ENCODE data around the gene NUDT19. TPM values are rescaled to one million over a fixed set of nuclear protein-coding genes. Genes with fewer than 3 reads are reported as not detected.
"Not testable (repeated sequence)": the region's sequence is repeated elsewhere in the genome, so short reads cannot be mapped to it uniquely, and the experiment has no call there.

Gene NUDT19
- total and polyA plus RNA-seq, 9 of the 15 experiments (the other 6 are each of a cell fraction or from before 2014, with no cell fraction given) = 9.6 to 38.6 (median 14.4) TPM

- H3K27ac ChIP-seq (ENCODE audit: extremely low read depth, low read depth, low read length); in situ Hi-C loops (cut with MboI); H3K27me3 ChIP-seq (ENCODE audit: control insufficient read depth in 2 of 2, insufficient read depth in 2 of 2, low read length in 2 of 2); H4K20me1 ChIP-seq (replicated peaks; ENCODE audit: control insufficient read depth, insufficient read depth, low read length); H3K4me2 ChIP-seq (ENCODE audit: insufficient read depth, low read length); CTCF ChIA-PET (ENCODE audit: low intra/inter-chr PET ratio); H3K9ac ChIP-seq (ENCODE audit: insufficient read depth in 1 of 2, low read depth in 2 of 2, low read length in 2 of 2); DNase-seq (ENCODE audit: extremely low read depth in 1 of 4, low spot score in 3 of 4); H2AFZ ChIP-seq (ENCODE audit: low read depth, low read length); H3K4me1 ChIP-seq (replicated peaks in 1 of 2; ENCODE audit: control insufficient read depth in 2 of 2, insufficient read depth in 2 of 2, low read length in 2 of 2); POLR2A ChIA-PET; BruUV-seq (replicated peaks); ATAC-seq; FAIRE-seq; H3K9me1 ChIP-seq (ENCODE audit: control insufficient read depth, insufficient read depth, low read length); H3K4me3 ChIP-seq: not testable (repeated sequence)
- 88% methylated on average over 3 of the region's 3 CpGs for WGBS (ENCODE audit: insufficient coverage, low coverage, missing lambda C conversion rate)
- peaks cover 84% of the 10 kb centered on the region for H3K79me2 ChIP-seq (ENCODE audit: control insufficient read depth, insufficient read depth, low read length)
- peaks cover 77% of the 10 kb centered on the region for H3K36me3 ChIP-seq (ENCODE audit: control insufficient read depth, insufficient read depth, low read length)
- H3K9me3 ChIP-seq (replicated peaks; ENCODE audit: control insufficient read depth, insufficient read depth, low read depth, low read length) = peaks cover 29% of the 10 kb centered on the region
- intact Hi-C loops (cut with micrococcal nuclease) = loop anchor here (10.0 kb wide), 1 partner anchor 278 kb away; the partner anchor contains the start of genes CEP89 and FAAP24
Measured at GRCh38 chr19:32696771-32697170, 5.2 kb downstream of the NUDT19 start.

- Histone ChIP-seq H3K9me3 (replicated peaks; ENCODE audit: control insufficient read depth, insufficient read depth, low read depth, low read length) (peaks cover 25% of the 10 kb centered on the region; the same call in 1 of the 2 replicates), H3K79me2 (ENCODE audit: control insufficient read depth, insufficient read depth, low read length) (peaks cover 78% of the 10 kb centered on the region), H3K36me3 (ENCODE audit: control insufficient read depth, insufficient read depth, low read length) (peaks cover 95% of the 10 kb centered on the region)
- CTCF ChIA-PET (ENCODE audit: low intra/inter-chr PET ratio); H3K9me1 ChIP-seq (ENCODE audit: control insufficient read depth, insufficient read depth, low read length); H3K27me3 ChIP-seq (ENCODE audit: control insufficient read depth in 2 of 2, insufficient read depth in 2 of 2, low read length in 2 of 2); H3K9ac ChIP-seq (ENCODE audit: insufficient read depth in 1 of 2, low read depth in 2 of 2, low read length in 2 of 2); H4K20me1 ChIP-seq (replicated peaks; ENCODE audit: control insufficient read depth, insufficient read depth, low read length); intact Hi-C loops (cut with micrococcal nuclease); H2AFZ ChIP-seq (ENCODE audit: low read depth, low read length); H3K4me3 ChIP-seq; BruUV-seq (replicated peaks); H3K4me1 ChIP-seq (replicated peaks in 1 of 2; ENCODE audit: control insufficient read depth in 2 of 2, insufficient read depth in 2 of 2, low read length in 2 of 2); FAIRE-seq; DNase-seq (ENCODE audit: extremely low read depth in 1 of 4, low spot score in 3 of 4); ATAC-seq; H3K27ac ChIP-seq (ENCODE audit: extremely low read depth, low read depth, low read length); H3K4me2 ChIP-seq (ENCODE audit: insufficient read depth, low read length); in situ Hi-C loops (cut with MboI): not testable (repeated sequence)
- TF ChIP-seq NFYB (IDR thresholded peaks at IDR 0.05; ENCODE audit: extremely low read depth, insufficient read length) = peak; percentile 73
- TF ChIP-seq CC2D1A (IDR thresholded peaks at IDR 0.05) = peak; percentile 70; the same call in 1 of the 2 replicates
- peak; percentile 77 for TF ChIP-seq C11orf30 (IDR thresholded peaks at IDR 0.05; ENCODE audit: low read depth)
- TF ChIP-seq CHAMP1 (IDR thresholded peaks at IDR 0.05) = peak; percentile 41; the same call in 1 of the 2 replicates
- TF ChIP-seq RBM25 (IDR thresholded peaks at IDR 0.05; ENCODE audit: low read depth, low read length, severe bottlenecking) = peak; percentile 41
- peak; percentile 75 for TF ChIP-seq ASH1L (IDR thresholded peaks at IDR 0.05; ENCODE audit: borderline replicate concordance, low read depth, partially characterized antibody)
- TF ChIP-seq ZNF316 (IDR thresholded peaks at IDR 0.05) = peak; percentile 92
- TF ChIP-seq MAFG (tag; conservative IDR thresholded peaks at IDR 0.05) = peak; percentile 65
- WGBS (ENCODE audit: insufficient coverage, low coverage, missing lambda C conversion rate) = 97% methylated on average over 7 of the region's 7 CpGs
- POLR2A ChIA-PET = interaction anchor here (0.6 to 2.6 kb wide), 3 partner anchors 12 to 211 kb away, joined by 3 to 13 read pairs (median 3); no protein-coding TSS in a partner anchor
Measured at GRCh38 chr19:32700129-32700528, 8.5 kb downstream of the NUDT19 start.

Measured in K562 (cell line).